GF-D8 (cell line): Measurements from ENCODE around the gene GIMAP7.
"Not testable (repeated sequence)": the region's sequence is repeated elsewhere in the genome, so short reads cannot be mapped to it uniquely, and the experiment has no call there.

Experiments
- DNase-seq: peaks from one replicate; lab custom pipeline; 2025; lab: John Stamatoyannopoulos, UW

The GIMAP7 gene

DNA sequence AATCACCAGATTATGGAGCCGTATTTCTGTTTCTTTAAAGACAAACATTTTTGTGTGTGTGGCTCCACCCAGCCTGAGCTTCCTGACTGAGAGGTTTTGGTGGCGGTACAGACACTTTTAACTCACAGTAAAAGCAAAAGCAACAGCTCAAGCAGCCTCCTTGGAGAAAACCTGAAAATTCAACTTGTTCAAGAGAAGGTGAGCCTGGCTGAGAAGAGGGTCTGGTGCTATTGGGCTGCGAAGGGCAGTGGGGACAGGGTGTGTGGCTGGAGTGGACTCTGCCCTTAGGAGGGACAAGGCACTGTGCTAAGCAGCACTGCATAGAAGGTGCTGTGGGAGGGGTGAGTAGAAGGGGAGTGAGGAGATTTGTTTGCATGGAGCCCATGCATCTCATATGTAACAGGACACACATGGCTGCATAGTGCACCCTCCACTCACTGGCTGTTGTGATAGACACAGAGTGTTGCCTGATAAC is at the start of gene GIMAP7:
Gene GIMAP7, plus strand, starts transcription at position 125 of the 475 bp plus-strand sequence. CDS start 5,103 bp downstream, outside the sequence.
- DNase-seq = no peak

DNA sequence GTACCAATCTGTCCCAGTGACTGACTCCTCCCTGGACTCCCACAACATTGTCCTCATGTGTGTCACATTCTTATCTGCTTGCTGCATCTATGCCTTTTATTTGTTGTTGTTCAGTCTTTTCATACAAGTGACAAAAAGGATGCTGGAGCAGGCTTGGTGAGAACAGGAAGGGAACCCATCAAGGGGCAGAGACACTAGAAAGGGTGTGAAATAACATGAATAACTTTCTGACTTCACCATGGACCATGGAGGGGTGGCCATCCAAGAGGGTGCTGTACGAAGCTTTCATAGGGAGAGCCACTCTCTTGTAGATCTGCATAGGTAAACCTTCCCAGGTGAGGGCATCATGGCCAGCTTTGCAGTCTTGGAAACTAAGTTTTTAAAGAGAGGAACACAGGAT is 49.7 kb upstream of the GIMAP7 start:
- DNase-seq = no peak

DNA sequence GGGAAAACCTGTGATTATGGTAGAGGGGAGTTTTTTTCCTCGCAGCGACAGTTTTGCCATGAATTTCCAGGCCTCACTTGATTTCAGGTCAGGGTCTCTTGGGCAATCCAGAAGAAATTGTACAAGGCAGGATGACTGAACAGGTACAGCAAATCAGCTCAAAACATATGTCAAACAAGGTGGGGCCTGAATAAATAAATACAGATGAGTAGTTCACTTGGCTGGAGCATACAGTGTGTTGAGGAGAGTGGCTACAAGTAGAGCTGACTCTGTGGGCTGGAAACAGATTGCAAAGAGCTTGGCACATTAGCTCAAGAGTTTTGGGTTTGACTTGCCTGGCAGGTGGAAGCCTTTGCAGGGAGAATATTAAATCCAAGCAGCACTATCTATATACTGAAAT is 49.3 kb upstream of the GIMAP7 start:
- no peak for DNase-seq

DNA sequence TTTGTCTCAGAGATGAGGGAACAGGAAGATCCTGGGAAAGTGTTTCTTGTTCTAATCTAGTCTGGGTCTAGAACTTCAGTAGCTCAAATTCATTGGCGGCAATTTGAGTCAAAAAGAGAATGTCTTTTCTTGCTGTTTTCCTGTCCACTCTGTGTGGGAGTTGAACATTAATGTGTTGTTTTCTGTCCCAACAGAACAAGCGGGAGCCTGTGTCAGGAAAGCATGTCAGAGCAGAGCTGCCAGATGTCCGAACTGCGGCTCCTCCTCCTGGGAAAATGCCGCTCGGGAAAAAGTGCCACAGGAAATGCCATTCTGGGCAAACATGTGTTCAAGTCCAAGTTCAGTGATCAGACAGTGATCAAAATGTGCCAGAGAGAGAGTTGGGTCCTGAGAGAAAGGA is 48.2 kb upstream of the GIMAP7 start:
- no peak for DNase-seq

DNA sequence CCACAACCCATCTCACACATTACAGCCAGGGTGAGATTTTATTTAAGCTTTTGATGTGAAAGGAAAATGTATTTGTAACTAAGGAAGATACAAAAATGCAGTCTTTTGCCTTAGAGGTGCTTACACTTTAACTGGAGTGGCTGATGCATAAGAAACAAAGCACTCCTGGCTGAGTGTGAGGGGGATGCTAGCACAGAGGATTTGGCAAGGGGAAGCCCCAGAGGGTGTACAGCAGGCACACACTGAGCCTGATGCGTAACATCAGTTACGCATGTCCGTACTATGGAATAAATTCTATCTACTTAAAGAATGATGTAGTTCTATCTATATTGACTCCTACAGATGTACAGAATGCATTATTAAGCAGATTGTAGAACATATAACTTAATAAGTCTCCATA is 46.4 kb upstream of the GIMAP7 start:
- no peak for DNase-seq

DNA sequence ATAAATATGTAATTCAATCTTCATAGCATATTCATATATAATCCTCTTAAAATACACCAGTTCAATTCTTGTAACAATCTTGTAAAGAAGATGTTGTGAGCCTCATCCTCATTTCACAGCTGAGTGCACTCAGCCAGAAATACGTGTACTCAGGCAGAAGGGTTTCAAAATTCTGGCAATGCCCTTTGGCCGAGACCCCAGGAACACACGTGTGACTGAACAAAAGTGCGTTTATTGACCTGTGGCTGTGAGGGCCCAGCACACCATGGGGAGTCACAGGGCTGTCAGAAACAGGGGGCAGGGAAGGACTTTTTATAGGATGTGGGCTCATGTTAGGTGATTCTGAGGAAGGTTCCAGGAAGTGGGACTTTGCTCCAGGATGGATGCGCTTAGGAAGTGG is 42.8 kb upstream of the GIMAP7 start:
- no peak for DNase-seq

DNA sequence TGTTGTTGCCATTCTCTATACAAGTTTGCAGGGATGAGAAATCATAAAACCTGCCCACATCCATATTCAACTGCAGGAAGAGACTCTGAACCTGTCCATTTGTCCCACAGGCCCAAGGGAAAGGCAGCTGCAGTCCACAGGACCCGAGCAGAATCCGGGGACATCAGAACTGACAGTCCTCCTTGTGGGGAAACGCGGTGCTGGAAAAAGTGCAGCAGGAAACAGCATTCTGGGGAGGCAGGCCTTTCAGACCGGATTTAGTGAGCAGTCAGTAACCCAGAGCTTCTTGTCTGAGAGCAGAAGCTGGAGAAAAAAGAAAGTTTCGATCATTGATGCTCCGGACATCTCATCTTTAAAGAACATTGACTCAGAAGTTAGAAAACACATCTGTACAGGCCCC is 40.8 kb upstream of the GIMAP7 start:
- DNase-seq = no peak

DNA sequence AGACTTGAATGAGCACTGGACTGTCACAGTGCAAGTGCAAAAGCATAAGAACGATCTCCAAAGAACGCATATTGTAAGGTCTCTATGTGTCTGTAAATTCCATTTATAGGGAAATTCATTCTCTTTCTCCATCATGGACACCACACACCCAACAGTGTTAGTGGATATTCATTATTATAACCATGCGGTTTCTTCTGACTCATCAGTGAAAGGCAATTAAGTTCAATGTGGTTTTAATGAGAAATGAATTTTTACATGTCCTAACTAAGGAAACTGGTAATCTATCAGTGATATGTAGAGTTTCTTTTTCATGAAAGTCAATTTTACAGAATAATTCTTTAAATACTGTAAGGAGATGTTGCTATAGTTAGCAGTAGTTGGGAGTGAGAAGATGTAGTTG is 38.4 kb upstream of the GIMAP7 start:
- no peak for DNase-seq

DNA sequence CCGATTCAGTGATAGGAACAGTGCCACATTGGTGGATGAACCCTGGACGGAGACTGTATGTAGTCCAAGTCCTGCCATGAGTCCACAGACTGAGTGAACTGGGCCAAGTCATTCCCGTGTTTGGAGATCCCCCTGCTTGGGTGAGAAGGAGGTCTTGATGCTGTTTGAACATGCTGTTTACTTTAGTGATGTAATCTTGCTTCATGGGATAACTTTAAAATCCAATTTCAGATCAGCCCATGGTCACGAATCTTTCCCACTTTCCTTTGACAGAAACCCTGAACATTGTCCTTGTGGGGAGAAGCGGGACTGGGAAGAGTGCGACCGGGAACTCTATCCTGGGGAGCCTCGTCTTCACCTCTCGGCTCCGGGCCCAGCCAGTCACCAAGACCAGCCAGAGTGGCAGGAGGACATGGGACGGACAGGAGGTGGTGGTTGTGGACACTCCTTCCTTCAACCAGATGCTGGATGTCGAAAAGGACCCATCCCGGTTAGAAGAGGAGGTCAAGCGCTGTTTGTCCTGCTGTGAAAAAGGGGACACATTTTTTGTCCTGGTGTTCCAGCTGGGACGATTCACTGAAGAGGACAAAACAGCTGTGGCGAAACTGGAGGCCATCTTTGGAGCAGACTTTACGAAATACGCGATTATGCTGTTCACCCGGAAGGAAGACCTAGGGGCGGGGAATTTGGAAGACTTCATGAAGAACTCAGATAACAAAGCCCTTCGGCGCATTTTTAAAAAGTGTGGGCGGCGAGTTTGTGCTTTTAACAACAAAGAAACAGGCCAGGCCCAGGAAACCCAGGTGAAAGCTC is 37.6 kb upstream of the GIMAP7 start:
- no peak for DNase-seq

DNA sequence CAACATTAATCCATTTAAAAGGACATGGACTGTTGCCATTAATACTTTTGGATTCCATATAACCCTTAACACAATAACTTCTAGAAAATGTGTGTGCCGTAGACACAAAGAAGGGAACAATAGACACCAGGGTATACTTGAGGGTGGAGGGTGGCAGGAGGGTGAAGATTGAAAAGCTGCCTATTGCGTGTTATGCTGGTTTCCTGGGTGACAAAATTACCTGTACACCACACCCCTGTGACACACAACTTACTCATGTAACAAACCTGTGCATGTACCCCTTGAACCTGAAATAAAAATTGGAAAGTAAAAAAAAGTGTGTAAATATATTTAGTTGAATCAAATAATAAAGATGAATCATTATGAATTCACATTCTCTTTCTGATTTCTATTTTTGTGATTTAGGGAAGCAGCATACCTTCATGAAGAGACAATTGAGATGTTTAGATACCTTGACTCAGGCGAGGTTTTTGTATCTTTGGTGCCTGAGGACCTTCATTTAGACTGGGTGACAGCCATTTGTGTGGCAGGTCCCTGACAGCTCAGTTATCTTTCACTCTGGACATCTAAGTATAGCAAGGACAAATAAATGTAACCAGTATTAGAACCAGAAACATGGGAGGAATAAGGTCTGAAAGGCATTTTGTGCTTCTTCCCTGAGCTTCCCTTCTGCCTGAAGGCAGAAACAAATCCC is 35.5 kb upstream of the GIMAP7 start:
- no peak for DNase-seq

DNA sequence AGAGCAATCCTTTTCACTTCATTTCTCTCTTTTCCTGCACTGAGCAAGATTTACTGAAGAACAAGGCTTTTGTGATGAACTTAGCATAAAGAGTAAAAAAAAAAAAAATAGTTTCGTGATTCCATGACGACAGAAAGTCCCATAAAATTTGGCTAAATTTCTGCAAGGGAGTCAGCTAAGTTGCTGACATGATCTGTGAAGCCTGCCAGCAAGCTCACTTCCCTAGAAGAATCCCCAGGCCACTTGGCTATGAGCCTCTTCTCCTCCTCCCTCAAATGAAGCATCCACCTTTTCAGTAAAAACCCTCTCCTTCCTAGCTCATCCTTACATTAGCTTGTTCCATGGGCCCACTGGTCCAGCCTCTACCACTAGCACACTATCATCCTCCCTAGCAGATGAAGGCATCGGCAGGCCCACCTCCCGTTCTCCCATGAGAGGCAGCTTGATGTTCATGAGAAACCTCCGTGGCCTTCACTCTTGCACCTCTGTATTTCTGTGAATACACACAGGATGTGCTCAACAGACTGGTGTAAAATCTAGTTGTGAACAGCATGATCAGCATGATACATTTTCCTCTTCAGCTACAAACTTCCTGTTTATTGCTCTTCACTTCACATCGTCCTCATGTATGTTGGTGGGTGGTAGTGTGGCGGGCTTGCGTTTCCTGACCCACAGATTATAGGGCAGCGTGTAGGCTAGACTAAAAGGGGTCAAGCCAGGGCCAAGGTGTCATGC is 33.3 kb upstream of the GIMAP7 start:
- DNase-seq = no peak

DNA sequence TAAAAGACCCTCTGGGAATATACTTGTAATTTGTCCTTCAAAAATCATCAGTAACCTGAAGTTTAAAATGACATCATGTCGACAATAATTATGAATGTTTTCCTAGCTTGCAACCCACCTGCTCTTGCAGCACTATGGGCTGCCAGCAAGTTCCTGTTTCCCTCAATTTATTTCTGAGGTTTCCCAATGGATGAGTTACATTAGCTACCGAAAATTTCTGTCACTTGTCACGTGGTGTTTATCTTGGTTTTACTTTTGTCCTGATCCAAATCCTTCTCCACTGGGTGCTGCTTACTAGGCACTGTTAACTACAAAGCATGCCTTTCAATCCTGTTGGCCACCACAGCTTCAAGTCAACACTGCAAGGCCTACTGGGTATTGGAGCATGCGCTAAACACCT is 32.8 kb upstream of the GIMAP7 start:
- DNase-seq = no peak

DNA sequence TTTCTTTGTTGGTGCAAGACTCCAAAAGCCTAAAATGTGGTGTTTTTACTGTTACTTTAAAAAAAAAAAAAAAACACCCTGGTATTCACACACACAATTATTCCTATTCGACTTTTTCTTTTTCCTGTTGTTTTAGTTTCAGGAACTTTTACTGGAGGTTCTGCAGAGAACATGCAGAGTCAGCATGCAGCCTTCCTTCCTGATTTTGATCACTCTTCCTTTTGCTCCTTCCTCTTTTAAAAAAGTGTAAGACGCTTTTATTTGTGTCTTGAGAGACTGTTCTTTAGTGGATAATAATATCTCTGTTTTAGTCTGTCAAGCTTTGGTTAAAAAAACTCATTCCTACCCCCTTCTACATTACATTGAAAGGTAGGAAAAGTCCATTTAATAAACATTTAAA is 31.2 kb upstream of the GIMAP7 start:
- DNase-seq = peak; percentile 45

DNA sequence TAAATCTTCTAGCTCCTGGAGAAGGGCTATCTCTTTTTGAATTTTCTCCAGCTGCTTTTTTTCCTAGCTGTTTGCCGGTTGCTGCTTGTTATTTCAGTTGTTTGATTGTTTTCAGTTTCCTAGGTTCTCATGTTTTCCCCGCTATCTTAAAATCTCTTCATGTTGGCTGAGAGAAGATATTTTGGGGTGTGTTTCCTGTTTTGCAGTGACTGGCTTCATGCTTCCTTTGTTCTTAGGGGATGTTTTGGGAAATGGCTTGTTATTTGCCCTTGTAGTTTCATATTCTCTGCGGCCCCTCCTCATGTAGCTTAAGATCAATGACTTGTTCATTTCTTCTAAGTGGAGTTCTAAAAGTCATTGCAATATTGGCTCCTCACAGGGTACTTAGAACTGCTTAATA is 30.6 kb upstream of the GIMAP7 start:
- DNase-seq = not testable (repeated sequence)

DNA sequence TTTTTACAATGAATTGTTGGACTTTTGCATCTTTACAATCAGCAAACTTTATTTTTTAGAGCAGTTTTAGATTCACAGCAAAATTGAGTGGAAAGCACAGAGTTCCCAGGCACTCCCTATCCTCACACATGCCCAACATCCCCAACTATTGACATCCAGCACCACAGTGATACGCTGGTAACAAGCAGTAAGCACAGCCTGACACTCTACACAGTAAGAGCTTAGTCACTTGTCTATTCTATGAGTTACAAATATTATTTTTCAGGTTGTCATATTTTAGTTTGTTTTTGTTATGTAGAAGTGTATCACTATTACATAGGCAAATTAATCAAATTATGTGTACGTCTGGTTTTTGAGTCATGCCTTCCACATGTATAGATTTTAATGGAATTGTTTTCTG is 27.0 kb upstream of the GIMAP7 start:
- no peak for DNase-seq

DNA sequence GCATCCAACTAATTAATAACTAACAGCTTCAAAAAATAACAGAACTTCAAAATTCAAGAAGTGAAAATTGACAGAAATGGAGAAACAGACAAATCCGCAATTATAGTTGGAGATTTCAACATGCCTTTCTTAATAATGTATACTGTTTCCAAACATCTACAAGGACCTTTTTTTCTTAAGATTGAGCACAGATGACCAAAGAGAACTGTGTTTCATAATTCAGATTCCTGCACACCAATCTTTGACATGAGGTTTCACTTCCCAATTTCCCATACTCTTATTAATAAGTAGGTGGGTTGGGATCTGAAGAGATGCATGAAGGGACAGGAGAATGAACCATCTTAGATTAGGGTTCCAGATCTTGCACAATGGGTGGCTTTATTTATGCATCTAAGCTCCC is 24.9 kb upstream of the GIMAP7 start:
- DNase-seq = no peak

DNA sequence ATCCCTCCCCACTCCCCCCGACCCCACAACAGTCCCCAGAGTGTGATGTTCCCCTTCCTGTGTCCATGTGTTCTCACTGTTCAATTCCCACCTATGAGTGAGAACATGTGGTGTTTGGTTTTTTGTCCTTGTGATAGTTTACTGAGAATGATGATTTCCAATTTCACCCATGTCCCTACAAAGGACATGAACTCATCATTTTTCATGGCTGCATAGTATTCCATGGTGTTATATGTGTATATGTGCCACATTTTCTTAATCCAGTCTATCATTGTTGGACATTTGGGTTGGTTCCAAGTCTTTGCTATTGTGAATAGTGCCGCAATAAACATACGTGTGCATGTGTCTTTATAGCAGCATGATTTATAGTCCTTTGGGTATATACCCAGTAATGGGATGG is 21.2 kb upstream of the GIMAP7 start:
- not testable (repeated sequence) for DNase-seq

DNA sequence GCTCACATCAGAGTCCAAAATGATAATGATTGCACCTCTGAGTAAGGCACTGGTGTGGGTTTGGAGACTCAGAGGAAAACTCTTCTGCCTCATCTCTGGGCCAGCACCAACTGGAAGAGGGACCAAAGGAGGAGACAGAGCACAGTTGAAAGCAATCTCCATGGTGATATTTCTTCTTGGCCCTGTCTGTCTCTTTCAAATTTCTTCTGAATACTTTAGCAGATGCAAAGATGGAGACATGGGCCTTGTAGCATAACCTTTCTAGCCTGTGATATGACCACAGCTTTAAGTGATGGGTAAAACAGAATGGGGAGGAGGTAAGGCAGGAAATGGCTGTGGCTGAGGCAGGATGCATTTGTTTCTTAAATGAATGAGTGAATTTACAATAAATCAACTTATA is 12.2 kb upstream of the GIMAP7 start:
- DNase-seq = no peak

DNA sequence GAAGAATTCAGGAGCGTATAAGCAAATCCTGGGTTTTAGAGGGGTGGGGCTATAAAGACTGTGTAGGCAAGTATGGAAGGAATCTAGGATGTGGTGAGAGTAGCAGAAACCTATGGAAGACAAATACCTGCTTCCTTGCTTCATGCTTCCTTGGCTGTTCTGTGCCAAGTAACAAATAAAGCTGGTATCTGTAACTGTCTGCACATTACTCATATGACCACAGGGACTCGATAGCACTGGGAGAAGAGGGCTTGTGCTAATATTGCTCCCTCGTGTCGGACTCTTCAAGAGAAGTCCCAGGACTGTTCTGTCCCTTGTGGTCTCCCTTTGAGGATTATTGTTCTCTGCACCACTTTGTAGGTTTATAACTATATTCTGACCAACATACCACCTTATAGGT is 11.5 kb upstream of the GIMAP7 start:
- DNase-seq = no peak

DNA sequence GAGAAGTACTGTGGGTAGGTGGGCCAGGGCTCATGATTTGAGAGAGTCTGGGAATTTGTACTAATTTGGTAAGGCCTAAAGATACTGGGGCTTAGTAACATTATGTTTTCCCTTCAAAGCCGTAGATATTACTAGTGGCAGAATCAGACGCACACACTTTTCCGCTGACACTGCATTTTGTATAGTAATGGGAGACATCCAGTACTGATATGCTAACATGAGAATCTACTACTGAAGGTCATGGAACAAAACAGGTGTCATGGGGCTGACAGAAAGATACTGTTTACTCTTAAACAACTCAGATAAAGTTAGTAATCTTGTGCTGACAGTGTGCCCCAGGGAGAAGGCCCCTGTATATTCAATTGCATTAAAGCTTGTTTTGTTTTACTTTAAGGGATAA is 11.1 kb upstream of the GIMAP7 start:
- DNase-seq = no peak

DNA sequence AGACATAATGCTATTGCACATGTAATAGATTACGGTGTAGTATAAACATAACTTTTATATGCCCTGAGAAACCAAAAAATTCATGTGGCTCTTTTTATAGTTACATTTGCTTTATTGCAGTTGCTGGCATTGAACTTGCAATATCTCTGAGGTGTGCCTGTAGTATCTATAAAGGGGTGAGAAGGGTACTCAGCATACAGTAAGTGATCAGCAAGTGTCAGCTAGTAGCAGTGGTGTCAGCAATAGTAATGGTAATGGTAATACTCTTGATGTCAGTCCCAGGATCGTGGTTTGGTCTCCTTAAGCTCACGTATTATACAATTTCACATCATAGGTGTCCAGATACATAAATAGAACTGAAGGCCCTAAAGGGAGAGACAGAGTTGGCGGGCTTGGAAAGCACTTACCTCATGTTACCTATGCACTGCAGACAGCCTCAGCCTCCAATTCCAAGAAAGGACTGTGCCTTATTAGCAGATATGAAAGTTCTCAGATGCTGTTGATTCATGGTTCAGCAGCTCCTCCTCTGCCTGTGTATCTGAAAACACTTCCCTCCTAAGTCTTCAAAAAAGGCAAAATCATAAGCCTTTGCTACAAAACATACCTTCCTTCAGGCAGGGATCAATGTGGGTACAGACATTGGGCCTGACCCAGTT is 6.6 kb upstream of the GIMAP7 start:
- no peak for DNase-seq

DNA sequence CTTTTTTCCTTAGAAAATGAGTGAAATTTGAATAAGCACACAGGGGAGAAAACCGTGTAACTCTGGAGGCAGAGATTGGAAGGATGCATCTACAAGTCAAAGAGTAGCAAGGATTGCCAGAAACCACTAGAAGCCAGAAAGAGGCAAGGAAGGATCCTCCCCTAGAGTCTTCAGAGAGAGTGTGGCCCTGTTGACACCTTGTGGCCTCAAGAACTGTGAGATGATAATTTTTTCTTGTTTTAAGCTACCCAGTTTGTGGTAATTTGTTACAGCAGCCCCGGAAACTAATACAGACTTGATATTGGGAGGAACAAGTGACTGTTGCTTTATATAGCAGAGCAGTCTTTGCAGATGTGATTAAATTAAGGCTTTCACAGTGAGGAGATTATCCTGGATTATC is 3.6 kb upstream of the GIMAP7 start:
- no peak for DNase-seq
